ENCODE measurements around the gene MAPKAP1. TPM values are rescaled to one million over a fixed set of nuclear protein-coding genes. Genes with fewer than 3 reads are reported as not detected.

The MAPKAP1 gene
- total RNA-seq, 1 experiment from 2014 or later = 147 TPM

DNA sequence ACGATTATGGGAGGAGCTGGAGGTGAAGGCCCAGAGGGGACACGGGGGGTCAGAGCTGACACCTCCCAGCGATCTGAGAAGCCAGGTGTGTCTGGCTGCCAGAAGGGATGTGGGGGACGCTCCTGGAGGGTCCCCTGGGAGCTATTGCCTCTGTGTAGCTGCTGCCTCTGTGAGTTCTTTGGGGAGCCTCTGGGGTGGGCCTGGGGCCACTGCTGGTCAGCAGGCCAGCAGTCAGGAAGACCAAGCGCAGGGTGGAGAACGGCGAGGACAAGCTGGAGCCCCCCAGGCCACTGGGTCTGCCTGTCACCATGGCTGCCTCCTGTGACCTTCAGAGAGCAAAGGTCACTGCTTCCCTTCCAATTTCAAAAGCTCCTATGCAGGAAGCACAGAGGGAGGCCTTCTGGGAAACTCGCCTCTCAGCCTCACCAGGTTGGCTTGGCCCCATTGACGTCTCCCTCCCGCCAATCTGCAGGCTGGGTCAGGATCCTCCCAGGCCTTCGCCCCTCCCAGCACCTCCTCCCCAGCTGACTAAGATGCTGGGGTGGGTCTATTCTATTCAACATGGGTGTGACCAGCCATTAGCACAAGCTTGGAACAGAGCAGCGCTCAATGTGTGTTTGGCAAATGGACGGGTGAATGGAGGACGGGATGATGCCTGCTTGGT is 319.0 kb downstream of the MAPKAP1 start:
- DNase-seq (ENCODE audit: low read depth) = no peak

Other genes starting within 250 kb of the MAPKAP1 start
- gene PBX3, start 40.2 kb upstream of the MAPKAP1 start, total RNA-seq (2014; rRNA removed; shearing (Covaris generic)) = 30.6 and 51.9 TPM in 2 replicates